Activated CD4-positive, alpha-beta T cell treated with anti-CD3 and anti-CD28 coated beads, Interleukin-2, amount 10 ng/mL, durations not matched to agents 24 days and 14 days (primary cell): Measurements from ENCODE around the gene BEND7. TPM values are rescaled to one million over a fixed set of nuclear protein-coding genes. Genes with fewer than 3 reads are reported as not detected.

Experiments used
- DNase-seq: peaks from one replicate; pipeline ENCODE4 v3.0.0; 2022
- H3K27ac Mint-ChIP-seq: one replicate; pipeline ENCODE4 v1.8.0; 2022; ENCODE audit warnings: mild to moderate bottlenecking, mixed read lengths
- H3K27me3 Mint-ChIP-seq: one replicate; pipeline ENCODE4 v1.8.0; 2022; ENCODE audit warnings: mixed read lengths
- H3K36me3 Mint-ChIP-seq: one replicate; pipeline ENCODE4 v1.8.0; 2022; ENCODE audit warnings: low read depth, mild to moderate bottlenecking, mixed read lengths
- H3K4me1 Mint-ChIP-seq: one replicate; pipeline ENCODE4 v1.8.0; 2021; ENCODE audit warnings: mixed read lengths
- H3K4me3 Mint-ChIP-seq: one replicate; pipeline ENCODE4 v1.8.0; 2022; ENCODE audit warnings: mild to moderate bottlenecking, moderate library complexity, mixed read lengths
- H3K9me3 Mint-ChIP-seq: one replicate; pipeline ENCODE4 v1.8.0; 2021; ENCODE audit warnings: mixed read lengths
- intact Hi-C: fragments of 100-400 bp; cut with micrococcal nuclease; formaldehyde crosslinking; loops from one replicate; pipeline ENCODE4 v1.15.1; 2023
- total RNA-seq: library from RNA; stranded (reverse); gene quantifications from 2 replicates; pipeline ENCODE4 v1.2.3, GENCODE V29; 2022

BEND7 gene
- total RNA-seq, 1 donor from 2014 or later, result not detected

DNA sequence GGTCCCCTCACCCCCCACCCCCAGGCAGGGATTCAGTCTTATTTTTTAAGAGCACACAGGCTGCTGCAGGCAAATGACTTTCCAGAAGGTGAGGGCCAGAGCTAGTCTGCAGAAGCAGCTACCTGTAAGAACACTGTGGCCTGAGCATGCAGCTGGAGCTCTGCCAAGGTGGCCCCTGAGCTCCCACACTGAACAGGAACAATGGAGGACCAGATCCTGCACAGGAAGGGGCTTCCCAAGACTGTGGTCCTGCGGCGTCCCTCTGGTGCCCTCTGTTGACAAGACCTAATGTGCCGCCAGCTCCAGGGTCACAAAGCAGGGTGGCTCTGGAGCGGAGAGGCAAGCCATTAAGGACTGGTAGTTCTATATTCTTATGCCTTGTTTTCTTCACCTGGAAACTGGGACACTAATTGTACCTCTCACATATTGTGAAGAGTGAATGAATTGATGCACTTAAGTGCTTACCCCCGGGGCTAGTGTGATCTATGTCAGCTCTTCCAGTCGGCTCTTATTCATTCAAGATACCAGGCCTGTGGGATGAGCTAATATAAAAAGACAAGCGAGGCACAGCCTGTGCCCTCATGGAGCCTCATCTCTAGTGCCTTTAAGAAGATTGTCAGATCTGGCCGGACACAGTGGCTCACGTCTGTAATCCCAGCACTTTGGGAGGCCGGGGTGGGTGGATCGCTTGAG, 8.0 kb upstream of the BEND7 start:
- no peaks in the 10 kb centered on the region for H3K36me3 Mint-ChIP-seq
- no peaks in the 10 kb centered on the region for H3K4me1 Mint-ChIP-seq
- peak; percentile 70 for DNase-seq
- intact Hi-C loops, result loop anchor here (2.0 kb wide), 1 partner anchor 164 kb away; no protein-coding TSS in a partner anchor
- H3K27ac Mint-ChIP-seq, result no peak overlapping the region
- H3K4me3 Mint-ChIP-seq, result no peak overlapping the region
- no peaks in the 10 kb centered on the region for H3K9me3 Mint-ChIP-seq
- peaks cover 27% of the 10 kb centered on the region for H3K27me3 Mint-ChIP-seq

- Mint-ChIP-seq H3K9me3 (no peaks in the 10 kb centered on the region), H3K36me3 (no peaks in the 10 kb centered on the region), H3K27me3 (peaks cover 32% of the 10 kb centered on the region), H3K4me3 (no peak overlapping the region), H3K27ac (no peak overlapping the region), H3K4me1 (no peaks in the 10 kb centered on the region)
- intact Hi-C loops, result no loop called here
- no peak for DNase-seq
These were observed 6.5 kb upstream of the BEND7 start for GRCh38 chr10:13535346-13535745.

DNA sequence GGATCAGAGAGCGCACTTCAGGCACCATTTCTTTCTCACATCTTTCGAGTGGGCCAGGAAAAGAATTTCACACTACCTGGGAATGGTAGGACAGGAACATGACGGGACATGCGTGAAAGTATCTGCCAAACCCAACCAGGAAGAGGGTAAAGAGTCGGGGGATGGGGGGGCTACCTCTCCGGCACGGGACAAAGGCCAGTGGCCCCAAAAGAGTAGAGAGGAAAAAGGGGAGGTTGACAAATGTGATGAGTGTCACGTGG, 830 bp upstream of the BEND7 start:
- H3K36me3 Mint-ChIP-seq, result no peaks in the 10 kb centered on the region
- no peaks in the 10 kb centered on the region for H3K4me1 Mint-ChIP-seq
- no peaks in the 10 kb centered on the region for H3K9me3 Mint-ChIP-seq
- no peak for DNase-seq
- H3K27ac Mint-ChIP-seq, result no peak overlapping the region
- peak overlapping the region; percentile 57 for H3K4me3 Mint-ChIP-seq
- peaks cover 66% of the 10 kb centered on the region for H3K27me3 Mint-ChIP-seq
- intact Hi-C loops, result no loop called here

GRCh38 chr10:13528123-13528874, 515 bp downstream of the BEND7 start:
- intact Hi-C loops, result no loop called here
- Mint-ChIP-seq H3K36me3 (no peaks in the 10 kb centered on the region), H3K27ac (no peak overlapping the region), H3K4me1 (no peaks in the 10 kb centered on the region), H3K4me3 (peak overlapping the region; percentile 51), H3K27me3 (peaks cover 69% of the 10 kb centered on the region), H3K9me3 (no peaks in the 10 kb centered on the region)
- no peak for DNase-seq

DNA sequence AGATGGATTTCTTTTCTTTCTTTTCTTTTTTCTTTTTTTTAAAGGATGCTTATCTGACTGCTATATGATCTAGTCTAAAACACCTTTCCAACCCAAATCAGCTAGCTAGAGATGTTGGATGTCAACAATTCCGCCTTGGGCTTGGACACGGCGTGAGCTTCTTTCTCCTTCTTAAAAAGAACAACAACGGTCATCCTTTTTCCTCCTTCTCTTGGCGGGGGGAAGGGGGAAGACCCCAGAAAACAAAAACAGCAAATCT, 1.0 kb downstream of the BEND7 start:
- H3K27me3 Mint-ChIP-seq, result peaks cover 71% of the 10 kb centered on the region
- DNase-seq, result no peak
- no peaks in the 10 kb centered on the region for H3K4me1 Mint-ChIP-seq
- H3K9me3 Mint-ChIP-seq, result no peaks in the 10 kb centered on the region
- intact Hi-C loops, result no loop called here
- peak overlapping the region; percentile 51 for H3K4me3 Mint-ChIP-seq
- H3K36me3 Mint-ChIP-seq, result no peaks in the 10 kb centered on the region
- H3K27ac Mint-ChIP-seq, result no peak overlapping the region

DNA sequence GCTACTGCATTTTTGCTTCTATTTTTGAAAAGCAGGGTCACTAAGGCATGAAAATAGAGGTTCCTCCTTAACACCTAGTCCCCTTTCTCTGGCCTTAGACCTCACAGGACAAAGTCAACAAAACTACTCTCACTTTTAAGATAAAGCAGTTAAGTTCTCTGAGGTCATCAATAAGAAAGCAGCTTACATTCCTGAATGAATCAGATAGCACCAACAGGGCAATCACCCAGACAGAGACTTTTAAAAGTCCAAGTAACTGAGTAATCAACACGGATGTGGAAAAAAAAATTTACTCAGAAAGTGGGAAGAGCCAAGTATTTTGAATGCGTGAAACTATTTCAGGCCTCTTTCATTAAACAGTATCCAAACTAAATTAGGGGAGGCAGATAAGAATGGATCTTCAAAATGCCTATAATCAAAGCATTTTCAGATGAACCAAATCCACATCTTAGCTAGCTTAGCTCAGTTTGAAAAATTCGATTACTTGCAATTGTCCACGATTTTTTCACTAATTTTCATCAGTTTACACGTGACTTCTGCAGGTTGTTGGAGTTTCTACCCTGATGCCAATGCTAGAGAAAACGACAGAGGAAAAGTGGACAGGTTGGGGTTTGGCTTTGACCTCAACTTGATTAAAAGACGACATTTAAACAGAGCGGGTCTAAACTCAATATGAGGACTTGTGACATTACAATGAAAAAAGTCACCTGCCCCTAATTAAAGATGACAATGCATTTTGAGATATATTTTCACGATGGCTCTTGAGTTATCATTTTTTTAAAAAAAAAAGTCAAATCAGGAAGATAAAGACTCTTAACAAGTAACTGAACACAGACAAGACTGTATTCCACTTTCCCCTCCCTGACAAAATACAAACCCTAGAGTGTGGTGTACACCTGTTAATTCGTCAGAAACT, 1.6 kb downstream of the BEND7 start:
- Mint-ChIP-seq H3K27me3 (peaks cover 69% of the 10 kb centered on the region), H3K27ac (no peak overlapping the region), H3K9me3 (no peaks in the 10 kb centered on the region), H3K36me3 (no peaks in the 10 kb centered on the region), H3K4me3 (peak overlapping the region; percentile 51), H3K4me1 (no peaks in the 10 kb centered on the region)
- intact Hi-C loops, result no loop called here
- DNase-seq, result no peak

- no peak overlapping the region for H3K4me3 Mint-ChIP-seq
- no peak for DNase-seq
- no peak overlapping the region for H3K27ac Mint-ChIP-seq
- H3K9me3 Mint-ChIP-seq, result no peaks in the 10 kb centered on the region
- peaks cover 60% of the 10 kb centered on the region for H3K27me3 Mint-ChIP-seq
- H3K36me3 Mint-ChIP-seq, result no peaks in the 10 kb centered on the region
- no peaks in the 10 kb centered on the region for H3K4me1 Mint-ChIP-seq
- intact Hi-C loops, result no loop called here
These were observed 3.2 kb downstream of the BEND7 start for GRCh38 chr10:13525663-13526062.

DNA sequence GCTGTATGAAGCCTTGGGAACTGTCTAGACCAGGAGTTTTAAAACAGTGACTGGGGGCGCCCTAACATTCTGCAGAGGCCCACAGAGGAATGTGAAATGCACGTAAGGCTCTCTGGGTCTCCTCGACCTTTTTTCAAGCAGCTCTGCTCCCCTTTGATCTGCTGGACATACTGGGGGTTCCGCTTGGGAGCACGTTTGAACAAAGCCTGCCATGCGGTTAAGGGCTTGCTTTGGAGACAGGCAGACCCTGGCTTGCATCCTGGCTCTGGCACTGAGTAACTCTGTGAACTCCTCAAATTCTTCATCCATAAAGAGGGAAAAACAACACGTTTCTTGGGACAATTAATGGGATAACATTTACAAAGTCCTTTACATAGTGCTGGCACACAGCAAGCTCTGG, 7.8 kb downstream of the BEND7 start:
- H3K4me1 Mint-ChIP-seq, result no peaks in the 10 kb centered on the region
- H3K27ac Mint-ChIP-seq, result no peak overlapping the region
- no peaks in the 10 kb centered on the region for H3K9me3 Mint-ChIP-seq
- DNase-seq, result no peak
- H3K36me3 Mint-ChIP-seq, result no peaks in the 10 kb centered on the region
- intact Hi-C loops, result no loop called here
- H3K27me3 Mint-ChIP-seq, result peaks cover 30% of the 10 kb centered on the region
- H3K4me3 Mint-ChIP-seq, result no peak overlapping the region

GRCh38 chr10:13520194-13520593, 8.6 kb downstream of the BEND7 start:
- H3K27me3 Mint-ChIP-seq, result peaks cover 24% of the 10 kb centered on the region
- H3K9me3 Mint-ChIP-seq, result no peaks in the 10 kb centered on the region
- H3K36me3 Mint-ChIP-seq, result no peaks in the 10 kb centered on the region
- no peak overlapping the region for H3K4me3 Mint-ChIP-seq
- no peaks in the 10 kb centered on the region for H3K4me1 Mint-ChIP-seq
- intact Hi-C loops, result no loop called here
- no peak for DNase-seq
- H3K27ac Mint-ChIP-seq, result no peak overlapping the region

GRCh38 chr10:13518076-13518692, 10.6 kb downstream of the BEND7 start:
- intact Hi-C loops, result no loop called here
- Mint-ChIP-seq H3K4me3 (no peak overlapping the region), H3K27ac (no peak overlapping the region), H3K4me1 (no peaks in the 10 kb centered on the region), H3K9me3 (no peaks in the 10 kb centered on the region), H3K27me3 (peaks cover 11% of the 10 kb centered on the region), H3K36me3 (no peaks in the 10 kb centered on the region)
- DNase-seq, result no peak

GRCh38 chr10:13517675-13518074, 11.1 kb downstream of the BEND7 start:
- DNase-seq, result no peak
- Mint-ChIP-seq H3K27me3 (peaks cover 7% of the 10 kb centered on the region), H3K9me3 (no peaks in the 10 kb centered on the region), H3K36me3 (no peaks in the 10 kb centered on the region), H3K4me3 (no peak overlapping the region), H3K4me1 (no peaks in the 10 kb centered on the region), H3K27ac (no peak overlapping the region)
- intact Hi-C loops, result no loop called here

DNA sequence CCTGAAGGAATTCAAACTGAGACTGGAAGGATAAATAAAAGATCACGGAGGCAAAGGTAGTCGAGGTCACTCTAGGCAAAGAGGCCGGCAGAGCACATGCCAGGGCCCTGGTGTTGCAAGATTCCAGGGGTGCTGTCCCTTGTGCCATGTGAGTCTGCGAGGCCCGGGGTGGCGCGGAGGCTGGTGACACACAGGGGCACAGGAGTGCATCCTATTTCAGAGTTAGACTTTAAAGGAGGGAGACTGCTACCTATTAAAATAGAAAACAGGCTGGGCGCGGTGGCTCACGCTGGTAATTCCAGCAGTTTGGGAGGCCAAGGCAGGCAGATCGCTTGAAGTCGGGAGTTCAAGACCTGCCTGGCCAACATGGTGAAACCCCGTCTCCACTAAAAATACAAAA, 12.6 kb downstream of the BEND7 start:
- H3K4me1 Mint-ChIP-seq, result no peaks in the 10 kb centered on the region
- no peak overlapping the region for H3K4me3 Mint-ChIP-seq
- DNase-seq, result no peak
- no peak overlapping the region for H3K27ac Mint-ChIP-seq
- intact Hi-C loops, result no loop called here
- no peaks in the 10 kb centered on the region for H3K36me3 Mint-ChIP-seq
- H3K27me3 Mint-ChIP-seq, result peaks cover 6% of the 10 kb centered on the region
- H3K9me3 Mint-ChIP-seq, result no peaks in the 10 kb centered on the region

GRCh38 chr10:13515467-13515866, 13.3 kb downstream of the BEND7 start:
- Mint-ChIP-seq H3K4me3 (no peak overlapping the region), H3K27ac (no peak overlapping the region), H3K9me3 (no peaks in the 10 kb centered on the region), H3K4me1 (no peaks in the 10 kb centered on the region), H3K36me3 (no peaks in the 10 kb centered on the region), H3K27me3 (peaks cover 6% of the 10 kb centered on the region)
- intact Hi-C loops, result no loop called here
- DNase-seq, result no peak

- H3K4me3 Mint-ChIP-seq, result no peak overlapping the region
- no peak overlapping the region for H3K27ac Mint-ChIP-seq
- H3K4me1 Mint-ChIP-seq, result no peaks in the 10 kb centered on the region
- no peak for DNase-seq
- H3K9me3 Mint-ChIP-seq, result no peaks in the 10 kb centered on the region
- intact Hi-C loops, result no loop called here
- no peaks in the 10 kb centered on the region for H3K36me3 Mint-ChIP-seq
- peaks cover 9% of the 10 kb centered on the region for H3K27me3 Mint-ChIP-seq
These were observed 14.5 kb downstream of the BEND7 start for GRCh38 chr10:13514296-13514695.
